BLaER1 treated with 17β-estradiol and CSF1 and Interleukin-3, amounts not matched to agents 10 nM and 100 nM (cell line): ENCODE measurements around the gene KIAA0753.
A peak's percentile ranks its signal among the peaks of the same experiment; 100 is the strongest.

ENCODE experiments used
- H3K27ac ChIP-seq, 11 experiments: shearing (Covaris generic); formaldehyde crosslinking; 2 replicates each; pipeline ENCODE4 v1.8.1; 2022
- H3K27me3 ChIP-seq, 11 experiments: shearing (Covaris generic); formaldehyde crosslinking; 2 replicates each; pipeline ENCODE4 v1.8.1; 2022
- H3K36me3 ChIP-seq, 11 experiments: shearing (Covaris generic); formaldehyde crosslinking; 2 replicates each; pipeline ENCODE4 v1.8.1; 2022
- H3K4me1 ChIP-seq, 10 experiments: shearing (Covaris generic); formaldehyde crosslinking; 2 replicates each; pipeline ENCODE4 v1.8.1; 2022
- H3K4me2 ChIP-seq, 11 experiments: shearing (Covaris generic); formaldehyde crosslinking; 2 replicates each; pipeline ENCODE4 v1.8.1; 2022
- H3K4me3 ChIP-seq, 10 experiments: shearing (Covaris generic); formaldehyde crosslinking; 2 replicates each; pipeline ENCODE4 v1.8.1; 2022
- H3K9ac ChIP-seq, 11 experiments: shearing (Covaris generic); formaldehyde crosslinking; 2 replicates each; pipeline ENCODE4 v1.8.1; 2022
- H3K9me3 ChIP-seq, 11 experiments: shearing (Covaris generic); formaldehyde crosslinking; replicated peaks in 1 of 11; 2 replicates each; pipeline ENCODE4 v1.8.1; 2022
- H4K20me1 ChIP-seq, 11 experiments: shearing (Covaris generic); formaldehyde crosslinking; 2 replicates each; pipeline ENCODE4 v1.8.1; 2022
- Cebpa-rat ChIP-seq, 11 experiments: shearing (Covaris generic); IDR thresholded peaks; 2 replicates each; pipeline ENCODE4 v1.8.1; 2022

KIAA0753 gene

DNA sequence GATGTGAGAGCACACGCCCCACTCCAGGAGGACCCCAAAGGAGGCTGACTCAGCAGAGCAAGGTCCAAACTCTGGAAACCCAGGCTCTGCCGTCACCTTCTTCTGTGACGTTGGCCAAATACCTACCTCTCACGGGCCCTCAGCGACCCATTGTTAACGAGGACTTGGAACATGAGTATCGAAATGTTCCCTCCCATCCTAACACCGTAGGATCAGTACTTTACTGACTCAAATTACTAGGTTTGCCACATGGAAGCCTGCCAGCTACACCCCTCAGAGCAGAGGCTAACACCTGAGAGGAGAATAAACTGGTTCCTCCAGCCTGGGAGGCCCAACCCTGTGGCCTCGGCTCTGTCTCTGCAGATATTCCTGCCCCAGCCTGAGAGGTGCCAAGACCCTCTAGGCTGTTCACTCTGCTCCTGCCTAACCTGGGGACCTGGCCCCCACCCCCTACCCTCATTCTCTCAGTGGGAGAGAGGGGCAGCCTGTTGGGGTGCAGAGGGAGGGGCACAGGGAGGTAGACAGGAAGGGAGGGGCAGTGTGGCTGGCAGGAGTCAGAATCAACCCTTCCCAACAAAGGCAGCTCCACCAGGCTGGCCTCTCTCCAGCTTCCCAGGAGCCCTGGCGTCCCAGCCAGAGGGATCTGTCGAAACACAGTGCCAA lies 88.5 kb downstream of the KIAA0753 start:
- Histone ChIP-seq H3K4me2 (peak overlapping the region in 2 of 11 experiments; percentile 14 to 18; a peak in 1 of 22 replicates), H3K27ac (no peak overlapping the region), H3K4me3 (no peak overlapping the region), H4K20me1 (peaks cover 0 to 52% (median 24%) of the 10 kb centered on the region in 11 experiments; a peak in 17 of 22 replicates), H3K4me1 (peaks cover 37 to 50% (median 43%) of the 10 kb centered on the region in 10 experiments), H3K36me3 (no peaks in the 10 kb centered on the region), H3K27me3 (peaks cover 42 to 56% (median 53%) of the 10 kb centered on the region in 11 experiments), H3K9me3 (no peaks in the 10 kb centered on the region), H3K9ac (no peak overlapping the region)
- TF ChIP-seq Cebpa-rat (IDR thresholded peaks at IDR 0.05): no peak

GRCh38 chr17:6551356-6551755 lies 89.2 kb downstream of the KIAA0753 start:
- peaks cover 0 to 49% (median 20%) of the 10 kb centered on the region in 11 experiments; a peak in 17 of 22 replicates for H4K20me1 ChIP-seq
- H3K4me1 ChIP-seq: peaks cover 37 to 52% (median 45%) of the 10 kb centered on the region in 10 experiments
- H3K9me3 ChIP-seq: no peaks in the 10 kb centered on the region
- no peak overlapping the region for H3K27ac ChIP-seq
- TF ChIP-seq Cebpa-rat (IDR thresholded peaks at IDR 0.05): no peak
- H3K4me2 ChIP-seq: peak overlapping the region in 1 of 11 experiments; percentile 18; a peak in 1 of 22 replicates
- H3K9ac ChIP-seq: no peak overlapping the region
- no peak overlapping the region for H3K4me3 ChIP-seq
- peaks cover 36 to 52% (median 47%) of the 10 kb centered on the region in 11 experiments for H3K27me3 ChIP-seq
- H3K36me3 ChIP-seq: no peaks in the 10 kb centered on the region

DNA sequence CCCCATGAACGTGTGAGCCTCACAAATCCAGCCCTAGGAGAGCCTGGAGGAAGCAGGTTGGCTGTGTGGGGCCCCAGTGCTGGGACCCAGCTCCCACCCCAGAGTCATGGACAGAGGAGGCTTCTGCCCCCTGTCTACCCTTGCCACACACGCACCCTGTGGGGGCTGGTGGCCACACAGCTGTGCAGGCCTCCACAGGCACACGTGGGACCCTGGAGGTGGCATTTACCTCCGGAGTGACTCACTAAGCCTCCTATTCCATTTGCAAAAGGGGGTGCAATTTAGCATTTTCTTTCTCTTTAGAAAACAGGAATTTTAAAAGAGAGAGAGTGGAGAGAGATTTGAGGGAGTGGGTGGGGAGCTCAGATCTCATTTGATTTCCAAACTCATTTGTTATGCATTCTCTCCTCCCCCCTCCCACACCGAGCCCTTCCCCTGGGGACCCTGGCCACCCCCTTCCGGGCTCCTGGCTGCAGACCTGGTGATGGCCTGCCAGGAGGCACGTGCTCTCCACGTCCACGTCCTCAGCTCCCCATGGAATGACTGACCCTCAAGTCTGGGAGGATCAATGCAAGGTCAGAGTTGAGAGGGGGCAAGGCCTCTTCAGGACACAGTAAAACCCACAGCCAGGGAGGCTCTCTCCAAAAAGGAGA lies 91.0 kb downstream of the KIAA0753 start:
- no peak for TF ChIP-seq Cebpa-rat (IDR thresholded peaks at IDR 0.05)
- Histone ChIP-seq H3K4me1 (peaks cover 22 to 56% (median 48%) of the 10 kb centered on the region in 10 experiments), H4K20me1 (peaks cover 0 to 37% (median 4%) of the 10 kb centered on the region in 11 experiments; a peak in 12 of 22 replicates), H3K4me3 (no peak overlapping the region), H3K4me2 (peak overlapping the region; percentile 71 to 95 (median 84); a peak in 21 of 22 replicates), H3K9ac (peak overlapping the region in 1 of 11 experiments; percentile 4; a peak in 1 of 22 replicates), H3K27me3 (peaks cover 18 to 40% (median 28%) of the 10 kb centered on the region in 11 experiments), H3K36me3 (no peaks in the 10 kb centered on the region), H3K9me3 (no peaks in the 10 kb centered on the region), H3K27ac (no peak overlapping the region)

DNA sequence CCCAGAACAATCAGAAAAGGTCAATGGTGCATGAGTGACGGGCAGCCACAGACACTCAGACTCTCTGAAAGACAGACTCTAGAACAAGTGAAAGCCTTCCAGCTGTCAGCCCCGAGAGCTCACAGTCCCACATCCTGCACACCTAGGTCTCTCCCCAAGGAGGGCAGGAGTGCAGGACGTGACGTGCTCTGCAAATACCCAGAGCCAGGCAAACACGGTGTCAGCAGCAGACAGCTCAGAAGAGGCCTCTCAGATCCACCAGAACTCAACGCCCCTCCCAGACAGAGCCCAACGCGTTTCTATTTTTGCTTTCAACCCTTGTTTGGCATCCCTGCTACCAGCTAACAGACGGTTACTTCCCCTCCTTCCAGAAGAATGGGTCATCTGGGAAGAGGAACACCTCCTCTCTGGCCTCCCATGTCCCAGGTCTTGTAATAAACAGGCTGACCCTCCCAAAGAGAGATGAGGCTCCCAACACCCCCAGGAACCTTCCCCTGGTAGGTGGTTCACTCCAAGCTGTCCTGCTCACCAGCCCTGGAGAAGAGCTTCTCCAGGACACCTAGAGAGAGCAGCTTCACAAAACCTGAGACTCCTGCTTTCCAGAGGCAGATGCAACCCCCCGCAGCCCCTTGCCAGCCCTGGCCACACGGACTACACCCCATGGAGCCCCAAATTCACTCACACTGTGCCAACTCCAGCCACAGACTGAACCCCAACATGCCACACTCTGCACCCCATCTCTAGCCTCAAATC lies 91.8 kb downstream of the KIAA0753 start:
- TF ChIP-seq Cebpa-rat (IDR thresholded peaks at IDR 0.05): no peak
- peak overlapping the region in 1 of 11 experiments; percentile 4; a peak in 1 of 22 replicates for H3K9ac ChIP-seq
- peaks cover 10 to 32% (median 21%) of the 10 kb centered on the region in 11 experiments for H3K27me3 ChIP-seq
- H3K27ac ChIP-seq: no peak overlapping the region
- H3K4me2 ChIP-seq: peak overlapping the region; percentile 71 to 95 (median 84)
- peaks cover 0 to 40% (median 0%) of the 10 kb centered on the region in 11 experiments; a peak in 4 of 22 replicates for H4K20me1 ChIP-seq
- H3K9me3 ChIP-seq: no peaks in the 10 kb centered on the region
- H3K36me3 ChIP-seq: no peaks in the 10 kb centered on the region
- H3K4me3 ChIP-seq: 0 out of 20 replicates have a peak overlapping the region, but pooled peaks of 2 of the 10 experiments have one; percentile 18 to 32
- H3K4me1 ChIP-seq: peaks cover 22 to 64% (median 56%) of the 10 kb centered on the region in 10 experiments

GRCh38 chr17:6548034-6548433 lies 92.5 kb downstream of the KIAA0753 start:
- no peaks in the 10 kb centered on the region for H3K9me3 ChIP-seq
- H4K20me1 ChIP-seq: peaks cover 0 to 40% (median 0%) of the 10 kb centered on the region in 11 experiments; a peak in 2 of 22 replicates
- H3K4me1 ChIP-seq: peaks cover 22 to 71% (median 63%) of the 10 kb centered on the region in 10 experiments
- H3K9ac ChIP-seq: no peak overlapping the region
- H3K27ac ChIP-seq: no peak overlapping the region
- no peak for TF ChIP-seq Cebpa-rat (IDR thresholded peaks at IDR 0.05)
- peaks cover 3 to 25% (median 14%) of the 10 kb centered on the region in 11 experiments; a peak in 19 of 22 replicates for H3K27me3 ChIP-seq
- H3K4me2 ChIP-seq: peak overlapping the region; percentile 71 to 95 (median 84)
- H3K36me3 ChIP-seq: no peaks in the 10 kb centered on the region
- H3K4me3 ChIP-seq: peak overlapping the region in 2 of 10 experiments; percentile 18 to 32; a peak in 1 of 20 replicates

- TF ChIP-seq Cebpa-rat (IDR thresholded peaks at IDR 0.05): no peak
- H3K36me3 ChIP-seq: no peaks in the 10 kb centered on the region
- peaks cover 0 to 40% (median 0%) of the 10 kb centered on the region in 11 experiments; a peak in 2 of 22 replicates for H4K20me1 ChIP-seq
- peaks cover 0 to 20% (median 7%) of the 10 kb centered on the region in 11 experiments; a peak in 12 of 22 replicates for H3K27me3 ChIP-seq
- no peaks in the 10 kb centered on the region for H3K9me3 ChIP-seq
- no peak overlapping the region for H3K27ac ChIP-seq
- no peak overlapping the region for H3K4me3 ChIP-seq
- H3K4me2 ChIP-seq: peak overlapping the region; percentile 71 to 95 (median 84); a peak in 21 of 22 replicates
- H3K9ac ChIP-seq: no peak overlapping the region
- peaks cover 22 to 73% (median 65%) of the 10 kb centered on the region in 10 experiments for H3K4me1 ChIP-seq
Observed at GRCh38 chr17:6547336-6547735, 93.2 kb downstream of the KIAA0753 start.

GRCh38 chr17:6546069-6546718 lies 94.3 kb downstream of the KIAA0753 start:
- Histone ChIP-seq H3K27ac (no peak overlapping the region), H3K36me3 (no peaks in the 10 kb centered on the region), H3K4me2 (peak overlapping the region in 9 of 11 experiments; percentile 2 to 69 (median 56); a peak in 16 of 22 replicates), H3K27me3 (peaks cover 0 to 13% (median 0%) of the 10 kb centered on the region in 11 experiments; a peak in 1 of 22 replicates), H3K9ac (no peak overlapping the region), H3K4me3 (no peak overlapping the region), H3K4me1 (peaks cover 22 to 71% (median 65%) of the 10 kb centered on the region in 10 experiments), H3K9me3 (no peaks in the 10 kb centered on the region), H4K20me1 (peaks cover 0 to 32% (median 0%) of the 10 kb centered on the region in 11 experiments; a peak in 2 of 22 replicates)
- no peak for TF ChIP-seq Cebpa-rat (IDR thresholded peaks at IDR 0.05)

- Histone ChIP-seq H3K9ac (no peak overlapping the region), H3K27ac (no peak overlapping the region), H3K4me3 (no peak overlapping the region), H3K36me3 (no peaks in the 10 kb centered on the region), H3K4me2 (peak overlapping the region in 8 of 11 experiments; percentile 42 to 69 (median 58); a peak in 14 of 22 replicates), H3K27me3 (peaks cover 0 to 13% (median 0%) of the 10 kb centered on the region in 11 experiments; a peak in 1 of 22 replicates), H3K4me1 (peaks cover 22 to 71% (median 65%) of the 10 kb centered on the region in 10 experiments), H4K20me1 (peaks cover 0 to 32% (median 0%) of the 10 kb centered on the region in 11 experiments; a peak in 2 of 22 replicates), H3K9me3 (0 out of 22 replicates have a peak, but pooled peaks cover 0 to under 1% (median 0%) of the 10 kb centered on the region in 11 experiments)
- no peak for TF ChIP-seq Cebpa-rat (IDR thresholded peaks at IDR 0.05)
Observed at GRCh38 chr17:6545291-6545690, 95.2 kb downstream of the KIAA0753 start.
